ENCODE measurements around the gene STAT3.

- TF ChIP-seq HDGF (IDR thresholded peaks at IDR 0.05) (no peak), CTCF (IDR thresholded peaks at IDR 0.05 in 2 of 3, conservative IDR thresholded peaks at IDR 0.05 in 1 of 3; ENCODE audit: insufficient read depth in 2 of 3, low read depth in 1 of 3, low read length in 3 of 3) (no peak), ZKSCAN3 (CRISPR knock-in tag; IDR thresholded peaks at IDR 0.05) (no peak), MTA1 (IDR thresholded peaks at IDR 0.05; ENCODE audit: borderline replicate concordance) (no peak), ILK (tag; IDR thresholded peaks at IDR 0.05; ENCODE audit: borderline replicate concordance, low read depth) (no peak), ZNF444 (CRISPR knock-in tag; IDR thresholded peaks at IDR 0.05) (no peak), TAF1 (IDR thresholded peaks at IDR 0.05; ENCODE audit: control insufficient read depth, extremely low read depth, insufficient read depth, low read length, severe bottlenecking) (peak; percentile 1)
Measured at GRCh38 chr17:42272162-42272907, 115.9 kb downstream of the STAT3 start.
